Parathyroid adenoma (tissue), 2 donors: Measurements from ENCODE around the gene PREP.
"Not testable (repeated sequence)": the region's sequence is repeated elsewhere in the genome, so short reads cannot be mapped to it uniquely, and the experiment has no call there.

Experiments used
- H2AFZ ChIP-seq: fragments of 300-600 bp; sonication (generic); one replicate; pipeline ENCODE4 v1.7.0; 2017; ENCODE audit warnings: antibody characterized with exemption, mild to moderate bottlenecking
- H3K27ac ChIP-seq: fragments of 300-600 bp; sonication (generic); one replicate; pipeline ENCODE4 v1.7.0; 2017
- H3K27me3 ChIP-seq: fragments of 300-600 bp; sonication (generic); one replicate; pipeline ENCODE4 v1.7.0; 2017; ENCODE audit warnings: low read length; ENCODE audit not compliant: control insufficient read depth, insufficient read depth
- H3K36me3 ChIP-seq: fragments of 300-600 bp; sonication (generic); one replicate; pipeline ENCODE4 v1.7.0; 2017; ENCODE audit warnings: low read length; ENCODE audit not compliant: control insufficient read depth, insufficient read depth
- H3K4me1 ChIP-seq: fragments of 300-600 bp; sonication (generic); one replicate; pipeline ENCODE4 v1.7.0; 2017; ENCODE audit warnings: control low read depth
- H3K4me2 ChIP-seq: fragments of 300-600 bp; sonication (generic); one replicate; pipeline ENCODE4 v1.7.0; 2017; ENCODE audit warnings: low read length
- H3K4me3 ChIP-seq: fragments of 300-600 bp; sonication (generic); one replicate; pipeline ENCODE4 v1.7.0; 2017; ENCODE audit warnings: low read depth, low read length
- H3K79me2 ChIP-seq: fragments of 300-600 bp; sonication (generic); one replicate; pipeline ENCODE4 v1.7.0; 2017; ENCODE audit warnings: control low read depth
- H3K9ac ChIP-seq: fragments of 300-600 bp; sonication (generic); one replicate; pipeline ENCODE4 v1.7.0; 2017; ENCODE audit warnings: mild to moderate bottlenecking
- H3K9me3 ChIP-seq: fragments of 300-600 bp; sonication (generic); one replicate; pipeline ENCODE4 v1.7.0; 2017; ENCODE audit warnings: low read length; ENCODE audit not compliant: control insufficient read depth
- TF ChIP-seq, protein P1 (sequence below): fragments of 300-600 bp; sonication (generic); IDR thresholded peaks from one replicate; pipeline ENCODE4 v1.7.0; 2017; ENCODE audit warnings: antibody characterized with exemption, mild to moderate bottlenecking
- donor health status: primary hyperparathyroidism.

Gene PREP

DNA sequence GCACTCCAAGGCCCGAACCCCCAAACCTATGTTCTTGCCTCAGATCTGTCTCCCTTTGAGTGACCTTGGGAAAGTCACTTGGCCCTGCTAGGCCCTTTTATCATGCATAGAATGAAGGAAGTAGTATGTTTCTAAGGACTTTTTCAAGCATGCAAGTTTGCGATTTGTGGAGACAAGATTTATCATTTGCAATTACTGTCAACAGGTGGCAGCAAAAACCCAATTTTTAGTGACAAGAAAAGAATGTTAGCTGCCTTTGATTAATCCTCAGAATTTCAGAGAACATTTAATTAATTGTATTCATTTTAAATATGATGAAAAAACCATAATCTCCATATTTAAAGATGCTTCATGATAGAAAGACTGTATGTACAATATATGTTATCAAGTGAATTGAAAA is 28.3 kb upstream of the PREP start:
- Histone ChIP-seq H3K79me2 (no peaks in the 10 kb centered on the region), H2AFZ (no peak overlapping the region), H3K9ac (no peak overlapping the region), H3K4me1 (no peaks in the 10 kb centered on the region), H3K27me3 (no peaks in the 10 kb centered on the region), H3K4me2 (no peak overlapping the region), H3K36me3 (no peaks in the 10 kb centered on the region), H3K27ac (no peak overlapping the region), H3K4me3 (no peak overlapping the region), H3K9me3 (no peaks in the 10 kb centered on the region)
- TF ChIP-seq, protein P1, sequence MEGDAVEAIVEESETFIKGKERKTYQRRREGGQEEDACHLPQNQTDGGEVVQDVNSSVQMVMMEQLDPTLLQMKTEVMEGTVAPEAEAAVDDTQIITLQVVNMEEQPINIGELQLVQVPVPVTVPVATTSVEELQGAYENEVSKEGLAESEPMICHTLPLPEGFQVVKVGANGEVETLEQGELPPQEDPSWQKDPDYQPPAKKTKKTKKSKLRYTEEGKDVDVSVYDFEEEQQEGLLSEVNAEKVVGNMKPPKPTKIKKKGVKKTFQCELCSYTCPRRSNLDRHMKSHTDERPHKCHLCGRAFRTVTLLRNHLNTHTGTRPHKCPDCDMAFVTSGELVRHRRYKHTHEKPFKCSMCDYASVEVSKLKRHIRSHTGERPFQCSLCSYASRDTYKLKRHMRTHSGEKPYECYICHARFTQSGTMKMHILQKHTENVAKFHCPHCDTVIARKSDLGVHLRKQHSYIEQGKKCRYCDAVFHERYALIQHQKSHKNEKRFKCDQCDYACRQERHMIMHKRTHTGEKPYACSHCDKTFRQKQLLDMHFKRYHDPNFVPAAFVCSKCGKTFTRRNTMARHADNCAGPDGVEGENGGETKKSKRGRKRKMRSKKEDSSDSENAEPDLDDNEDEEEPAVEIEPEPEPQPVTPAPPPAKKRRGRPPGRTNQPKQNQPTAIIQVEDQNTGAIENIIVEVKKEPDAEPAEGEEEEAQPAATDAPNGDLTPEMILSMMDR, result no peak

DNA sequence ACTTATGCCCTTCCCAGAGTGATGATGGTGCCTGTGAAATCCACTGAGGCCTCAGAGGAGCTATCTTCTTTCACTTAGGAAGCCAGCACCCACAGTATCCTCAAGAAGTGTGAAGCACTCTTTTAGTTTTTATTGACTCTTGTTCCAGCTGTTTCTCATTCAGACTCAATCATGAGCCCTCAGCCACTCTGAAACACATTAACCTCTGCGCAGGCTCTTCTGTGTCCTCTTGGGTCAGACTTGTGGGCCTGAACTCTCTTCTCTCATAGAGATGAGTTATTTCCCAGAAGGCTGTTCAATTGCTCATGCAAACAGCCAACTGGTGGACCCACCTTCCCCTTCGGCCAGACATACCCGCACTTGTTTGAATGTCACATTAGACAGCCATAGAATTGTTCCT is 27.8 kb upstream of the PREP start:
- TF ChIP-seq, protein P1, result no peak
- no peaks in the 10 kb centered on the region for H3K79me2 ChIP-seq
- no peak overlapping the region for H3K27ac ChIP-seq
- no peaks in the 10 kb centered on the region for H3K27me3 ChIP-seq
- H3K9me3 ChIP-seq, result no peaks in the 10 kb centered on the region
- no peak overlapping the region for H3K9ac ChIP-seq
- H3K4me2 ChIP-seq, result no peak overlapping the region
- H2AFZ ChIP-seq, result no peak overlapping the region
- H3K4me1 ChIP-seq, result no peaks in the 10 kb centered on the region
- H3K4me3 ChIP-seq, result no peak overlapping the region
- H3K36me3 ChIP-seq, result no peaks in the 10 kb centered on the region

DNA sequence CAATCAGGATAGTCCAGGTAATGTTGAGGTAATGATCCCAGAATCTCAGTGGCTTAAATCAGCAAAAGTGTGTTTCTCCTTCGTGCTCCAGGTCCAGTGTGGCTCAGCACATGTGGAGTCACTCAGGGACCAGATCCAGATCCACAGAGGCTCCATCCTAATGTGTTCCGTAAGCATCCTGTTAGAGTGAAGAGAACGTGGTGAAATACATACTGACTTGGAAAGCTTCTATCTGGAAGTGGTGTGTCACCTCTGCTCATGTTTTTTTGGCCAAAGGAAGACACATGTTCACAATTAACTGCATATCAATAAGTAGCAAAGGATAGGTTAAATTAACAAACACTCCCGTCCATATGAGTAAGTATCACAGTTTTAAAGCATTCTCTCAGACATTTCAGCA is 26.8 kb upstream of the PREP start:
- TF ChIP-seq, protein P1, result no peak
- H3K27ac ChIP-seq, result no peak overlapping the region
- no peaks in the 10 kb centered on the region for H3K79me2 ChIP-seq
- H3K36me3 ChIP-seq, result no peaks in the 10 kb centered on the region
- no peak overlapping the region for H2AFZ ChIP-seq
- H3K9me3 ChIP-seq, result no peaks in the 10 kb centered on the region
- no peak overlapping the region for H3K4me2 ChIP-seq
- no peak overlapping the region for H3K9ac ChIP-seq
- H3K27me3 ChIP-seq, result no peaks in the 10 kb centered on the region
- H3K4me3 ChIP-seq, result no peak overlapping the region
- no peaks in the 10 kb centered on the region for H3K4me1 ChIP-seq

DNA sequence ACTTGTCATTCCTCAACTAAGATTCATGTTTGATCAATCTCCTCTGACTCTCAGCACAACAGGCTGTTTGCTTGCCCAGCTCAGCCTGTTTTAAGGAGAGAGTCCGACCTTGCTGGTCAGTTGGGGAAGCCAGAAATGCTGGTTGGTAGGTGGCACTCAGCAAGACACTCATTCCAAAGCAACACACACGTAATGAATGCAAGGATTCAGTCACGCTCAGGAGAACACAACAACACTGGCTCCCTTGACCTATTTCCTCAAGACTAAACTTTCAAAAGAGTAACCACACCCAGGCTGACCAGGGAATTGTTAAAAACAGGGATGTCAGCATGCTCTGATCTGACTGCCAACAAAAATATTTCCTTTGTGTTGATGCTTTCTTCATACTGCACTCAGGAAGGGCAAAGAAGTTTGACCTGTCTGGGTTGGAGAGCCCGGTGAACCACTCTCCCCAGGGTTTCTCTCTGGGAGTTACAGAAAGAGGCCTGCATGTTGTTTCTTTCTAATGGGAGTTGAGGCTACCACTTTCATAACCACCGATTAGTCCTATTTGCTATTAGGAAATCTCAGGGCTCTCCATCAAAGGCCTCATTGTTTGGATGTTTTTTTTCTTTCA is 25.6 kb upstream of the PREP start:
- no peak overlapping the region for H3K4me3 ChIP-seq
- H3K9me3 ChIP-seq, result no peaks in the 10 kb centered on the region
- TF ChIP-seq, protein P1, result no peak
- H3K4me1 ChIP-seq, result no peaks in the 10 kb centered on the region
- no peak overlapping the region for H3K4me2 ChIP-seq
- no peak overlapping the region for H3K27ac ChIP-seq
- H3K27me3 ChIP-seq, result no peaks in the 10 kb centered on the region
- no peak overlapping the region for H3K9ac ChIP-seq
- peak overlapping the region; percentile 1 for H2AFZ ChIP-seq
- no peaks in the 10 kb centered on the region for H3K36me3 ChIP-seq
- H3K79me2 ChIP-seq, result no peaks in the 10 kb centered on the region

DNA sequence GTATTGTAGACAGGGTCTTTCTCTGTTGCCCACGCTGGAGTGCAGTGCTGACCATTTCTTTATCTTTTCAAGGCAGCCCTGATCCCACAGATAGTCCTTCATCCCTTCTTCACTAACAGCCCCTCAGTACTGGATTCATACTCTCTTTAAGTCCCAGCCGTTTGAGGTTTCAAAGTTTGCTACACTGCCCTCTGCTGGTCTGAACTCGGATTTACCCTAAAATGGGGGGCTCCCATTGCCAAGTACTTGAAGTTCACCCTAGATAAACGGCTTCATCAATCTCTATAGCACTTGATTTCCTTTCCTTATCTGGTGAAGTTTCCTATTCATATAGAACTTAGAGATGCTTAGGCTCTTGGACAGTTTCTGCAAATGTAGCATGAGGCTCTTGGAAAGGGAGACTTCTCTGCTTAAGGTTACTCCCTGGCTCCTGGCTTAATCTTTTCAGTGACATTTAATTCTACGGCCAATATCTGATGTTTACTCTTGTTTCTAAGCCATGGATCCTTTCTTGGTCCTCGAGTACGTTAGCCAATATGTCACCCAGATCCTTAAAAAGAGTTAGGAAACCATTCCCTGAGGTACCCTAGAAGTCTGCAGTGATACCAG is 21.4 kb upstream of the PREP start:
- H3K36me3 ChIP-seq, result no peaks in the 10 kb centered on the region
- H3K27me3 ChIP-seq, result no peaks in the 10 kb centered on the region
- H3K9ac ChIP-seq, result no peak overlapping the region
- no peak overlapping the region for H3K27ac ChIP-seq
- no peaks in the 10 kb centered on the region for H3K9me3 ChIP-seq
- H3K79me2 ChIP-seq, result no peaks in the 10 kb centered on the region
- TF ChIP-seq, protein P1, result peak; percentile 59
- H3K4me3 ChIP-seq, result no peak overlapping the region
- no peak overlapping the region for H3K4me2 ChIP-seq
- H3K4me1 ChIP-seq, result no peaks in the 10 kb centered on the region
- H2AFZ ChIP-seq, result no peak overlapping the region

DNA sequence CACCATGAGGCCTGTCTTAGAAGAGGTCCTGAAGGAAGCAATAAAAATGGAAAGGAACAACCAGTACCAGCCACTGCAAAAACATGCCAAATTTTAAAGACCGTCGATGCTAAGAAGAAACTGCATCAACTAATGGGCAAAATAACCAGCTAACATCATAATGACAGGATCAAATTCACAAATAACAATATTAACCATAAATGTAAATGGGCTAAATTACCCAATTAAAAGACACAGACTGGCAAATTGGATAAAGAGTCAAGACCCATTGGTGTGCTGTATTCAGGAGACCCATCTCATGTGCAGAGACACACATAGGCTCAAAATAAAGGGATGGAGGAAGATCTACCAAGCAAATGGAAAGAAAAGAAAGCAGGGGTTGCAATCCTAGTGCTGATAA is 14.1 kb upstream of the PREP start:
- H3K9me3 ChIP-seq, H3K79me2 ChIP-seq: not testable (repeated sequence)

More for the DNA sequence above, 14.1 kb upstream of the PREP start:
- H3K9ac ChIP-seq, H3K36me3 ChIP-seq, H3K4me2 ChIP-seq, H2AFZ ChIP-seq, H3K27ac ChIP-seq, H3K27me3 ChIP-seq, H3K4me3 ChIP-seq, H3K4me1 ChIP-seq: not testable (repeated sequence)
